Right lung (tissue), 5 donors: ENCODE data around the gene GTPBP3. TPM values are rescaled to one million over a fixed set of nuclear protein-coding genes. Genes with fewer than 3 reads are reported as not detected.

Experiments
- DNase-seq, 2 donors: peaks; one replicate each; pipeline ENCODE4 v3.0.0-alpha.2; 2013
- polyA plus RNA-seq, 5 donors: library from polyadenylated mRNA; unstranded; fragments of 120-200 nt; gene quantifications; one replicate each; pipeline versions ENCODE4 v1.2.1 to v1.2.3, GENCODE V29; 2013; ENCODE audit warnings: inconsistent platforms in 1 of 5, low replicate concordance in 1 of 5; ENCODE audit not compliant: insufficient read length in 5 of 5, insufficient read depth in 1 of 5

Gene GTPBP3
- polyA plus RNA-seq, 5 donors = 18.1 to 29.1 (median 23.0) TPM

DNA sequence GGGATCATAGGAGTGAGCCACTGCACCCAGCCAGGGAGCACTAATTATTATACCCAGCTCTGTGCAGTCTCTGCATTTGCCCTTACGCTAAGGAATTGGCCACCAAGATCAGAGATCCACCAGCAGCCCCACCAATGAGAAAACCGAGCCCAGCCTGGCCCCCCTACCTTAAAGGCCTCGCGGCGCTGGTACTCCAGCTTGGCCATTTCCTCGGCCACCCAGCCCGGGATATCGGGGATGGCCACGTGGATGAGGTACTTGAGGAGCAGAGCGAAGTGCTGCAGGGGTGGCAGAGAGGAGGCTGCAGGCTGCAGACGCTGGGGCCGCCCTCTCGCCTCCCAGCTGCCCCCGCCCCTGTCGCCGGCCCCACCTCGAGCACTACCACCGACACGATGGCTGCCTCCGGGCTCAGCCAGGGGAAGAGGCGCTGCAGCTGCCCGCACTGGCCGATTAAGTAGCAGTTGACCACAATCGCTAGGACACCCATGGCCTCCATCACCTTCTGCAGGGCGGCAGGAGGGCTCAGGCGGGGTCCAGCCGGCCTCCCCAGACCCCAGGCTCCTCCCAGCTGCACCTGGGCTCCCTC, 10.2 kb upstream of the GTPBP3 start:
- DNase-seq = no peak

DNA sequence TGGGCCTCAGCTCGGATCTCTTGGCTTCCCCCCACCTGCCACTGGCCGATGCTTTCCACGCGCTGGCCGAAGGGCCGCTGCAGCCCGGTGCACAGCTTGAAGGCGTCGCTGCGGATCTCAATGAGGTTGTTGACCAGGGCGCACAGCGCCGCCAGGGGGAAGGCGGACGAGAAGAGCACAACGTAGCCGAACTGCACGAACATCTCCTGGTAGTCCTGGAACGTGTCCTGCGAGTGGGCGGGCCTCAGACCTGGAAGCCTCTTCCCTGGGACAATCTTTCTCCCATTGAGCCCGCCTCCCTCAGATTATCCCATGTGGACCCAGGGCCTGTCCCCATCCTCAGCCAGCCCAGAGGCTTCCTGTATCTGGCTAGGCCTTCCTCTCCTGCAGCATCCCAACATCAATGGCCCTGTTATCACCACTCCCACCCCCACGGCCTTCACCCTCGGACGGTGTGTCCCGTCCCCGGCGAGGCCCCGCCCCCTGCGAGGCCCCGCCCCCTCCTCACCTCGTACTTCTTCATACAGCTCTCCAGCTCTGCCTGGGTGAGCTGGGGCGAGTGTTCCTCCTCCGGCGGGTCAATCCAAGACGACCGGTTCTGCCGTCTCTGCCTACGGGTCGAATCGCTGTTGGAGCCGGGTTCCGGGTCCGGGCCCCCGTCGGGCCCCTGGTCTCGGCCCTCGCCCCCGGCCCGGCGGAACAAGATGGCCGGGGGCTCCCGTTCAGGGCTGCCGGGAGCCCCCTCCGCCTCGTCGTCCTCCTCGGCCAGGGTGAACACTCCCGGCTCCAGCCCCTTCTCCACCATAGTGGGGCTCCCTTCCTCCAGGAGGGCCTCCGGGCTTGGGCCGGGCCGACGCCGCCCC, 9.5 kb upstream of the GTPBP3 start:
- peak in 1 of 2 donors; percentile 29 for DNase-seq

DNA sequence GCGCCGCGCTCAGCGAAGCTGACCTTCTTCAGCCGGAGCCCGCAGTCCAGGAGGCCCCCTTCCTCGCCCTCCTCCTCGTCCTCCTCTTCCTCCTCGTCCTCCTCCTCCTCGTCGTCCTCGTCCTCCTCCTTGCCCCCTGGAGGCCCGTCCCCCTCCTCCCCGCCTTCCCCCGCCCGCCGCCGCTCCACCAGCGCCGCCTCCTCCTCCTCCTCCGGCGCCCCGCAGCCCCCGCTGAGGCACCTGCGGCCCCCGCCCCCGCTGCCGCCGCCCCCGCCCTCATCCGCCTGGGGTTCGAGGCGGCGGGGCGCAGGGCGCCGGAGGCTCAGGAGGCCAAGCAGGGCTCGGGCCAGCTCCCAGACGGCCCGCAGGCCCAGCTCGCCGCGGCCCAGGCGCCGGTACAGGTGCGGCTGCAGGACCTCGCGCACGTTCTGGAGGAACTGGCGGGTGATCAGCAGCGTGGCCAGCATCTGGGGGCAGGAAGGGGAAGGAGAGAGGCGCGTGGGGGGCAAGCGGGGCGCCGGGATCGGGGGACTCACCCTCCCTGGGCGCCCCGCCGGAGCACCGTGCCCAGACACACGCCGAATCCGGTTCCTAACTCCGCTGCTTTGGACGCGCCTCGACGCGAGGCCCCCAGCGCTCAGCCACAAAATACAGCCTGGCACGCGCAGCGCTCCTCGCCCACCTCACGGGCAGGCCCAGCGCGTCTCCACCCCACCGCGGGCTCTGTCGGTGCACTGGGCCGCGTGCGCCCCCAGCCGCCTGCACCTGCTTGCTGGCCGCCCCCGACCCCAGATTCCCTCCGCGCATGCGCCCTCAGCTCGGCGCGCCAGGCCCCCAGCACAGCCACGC, 8.6 kb upstream of the GTPBP3 start:
- DNase-seq = no peak

DNA sequence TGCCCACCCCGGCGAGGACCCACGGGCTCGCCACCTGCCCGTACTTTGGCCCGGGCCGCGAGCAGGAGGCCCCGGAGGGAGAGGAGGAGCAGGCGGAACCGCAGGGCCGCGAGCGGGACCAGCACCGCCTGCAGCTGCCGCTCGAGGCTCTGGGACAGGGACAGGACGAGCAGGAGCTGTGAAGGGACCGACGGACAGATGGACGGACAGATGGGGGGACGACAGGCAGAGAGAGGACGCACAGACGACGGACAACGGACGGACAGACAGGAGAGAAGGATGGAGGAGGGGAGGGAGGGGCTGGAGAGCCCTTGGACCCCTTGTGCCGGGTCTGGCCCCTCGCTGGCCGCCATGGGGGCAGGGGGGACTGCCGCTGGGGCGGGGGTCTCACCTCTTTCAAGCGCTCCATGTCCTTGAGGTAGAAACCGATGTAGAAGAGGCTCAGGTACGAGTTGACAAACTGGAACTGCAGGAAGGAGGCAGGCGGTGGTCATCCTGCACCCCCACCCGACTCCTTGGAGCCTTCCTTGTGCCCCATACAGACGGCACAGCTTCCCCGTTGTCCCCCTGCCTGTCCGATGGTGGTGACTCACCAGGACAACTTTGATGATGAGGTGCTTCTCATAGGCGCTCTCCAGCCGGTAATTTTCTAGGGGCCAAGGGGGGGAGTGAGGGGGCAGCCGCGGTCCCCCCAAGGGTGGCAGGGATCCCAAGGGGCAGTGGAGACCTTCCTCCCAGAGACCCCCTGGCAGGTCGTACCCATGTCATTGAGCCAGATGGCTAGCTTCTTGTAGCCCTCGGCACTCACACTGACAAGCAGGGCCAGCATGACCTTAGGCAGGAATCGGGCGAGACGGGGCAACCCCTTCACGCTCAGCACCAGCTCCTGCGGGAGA, 7.7 kb upstream of the GTPBP3 start:
- DNase-seq = no peak

DNA sequence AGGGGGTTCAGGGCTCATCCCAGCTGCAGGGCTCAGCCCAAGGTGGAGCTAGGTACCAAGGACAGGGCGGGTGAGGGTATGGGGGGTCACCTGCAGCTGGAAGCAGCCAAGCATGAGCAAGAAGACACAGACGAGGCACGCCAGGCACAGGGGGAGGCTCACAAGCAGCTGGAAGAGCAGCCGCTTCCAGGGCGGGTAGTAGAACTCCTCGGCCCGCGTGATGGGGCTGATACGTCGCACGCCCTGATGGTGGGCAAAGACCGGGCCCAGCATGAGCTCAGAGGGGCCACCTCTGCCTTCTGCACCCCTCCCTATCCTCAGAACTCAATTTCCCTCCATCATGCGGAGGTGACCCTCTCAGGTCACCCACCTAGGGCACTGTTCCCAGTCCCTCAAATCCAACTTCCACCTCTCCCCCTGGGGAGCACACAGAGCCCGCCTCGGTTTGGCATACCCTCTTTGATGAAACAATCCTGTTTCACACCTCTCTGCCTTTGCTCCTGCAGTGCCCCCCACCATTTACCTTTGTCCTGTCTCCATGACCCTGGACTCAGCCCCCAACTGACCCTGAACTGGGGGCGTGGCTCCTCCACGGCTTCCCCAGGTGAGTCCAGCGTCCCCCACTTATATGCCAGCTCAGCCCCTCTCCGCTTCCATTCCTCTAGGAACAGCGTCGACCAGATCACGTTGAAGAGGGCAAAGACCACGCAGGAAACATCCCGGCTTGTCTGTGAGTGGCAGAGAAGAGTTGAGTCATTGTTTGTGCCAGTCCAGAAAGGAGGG, 6.9 kb upstream of the GTPBP3 start:
- DNase-seq = no peak

DNA sequence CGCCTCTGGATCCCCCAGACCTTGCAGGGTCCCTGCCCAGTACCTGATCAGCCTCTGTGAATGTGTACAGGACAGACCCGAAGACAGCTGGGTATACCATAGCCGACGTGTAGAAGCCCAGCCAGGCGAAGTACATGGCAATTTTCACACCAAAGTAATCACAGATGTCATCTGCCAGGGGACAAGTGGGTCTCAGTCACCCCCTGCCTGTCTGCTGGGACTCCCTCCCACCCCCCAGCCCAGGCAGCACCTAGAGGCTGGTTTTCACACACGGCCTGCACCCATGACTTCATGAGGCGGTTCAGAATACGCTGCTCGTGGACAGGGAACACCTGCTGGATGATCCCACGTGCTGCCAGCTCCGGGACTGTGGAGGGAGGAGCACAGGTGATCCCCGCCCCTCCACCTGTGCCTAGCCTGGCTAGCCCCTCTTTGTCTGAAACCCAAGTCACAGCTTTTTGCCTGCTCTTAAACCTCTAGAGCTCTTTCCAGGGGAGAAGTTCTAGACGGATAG, 6.3 kb upstream of the GTPBP3 start:
- DNase-seq = no peak

DNA sequence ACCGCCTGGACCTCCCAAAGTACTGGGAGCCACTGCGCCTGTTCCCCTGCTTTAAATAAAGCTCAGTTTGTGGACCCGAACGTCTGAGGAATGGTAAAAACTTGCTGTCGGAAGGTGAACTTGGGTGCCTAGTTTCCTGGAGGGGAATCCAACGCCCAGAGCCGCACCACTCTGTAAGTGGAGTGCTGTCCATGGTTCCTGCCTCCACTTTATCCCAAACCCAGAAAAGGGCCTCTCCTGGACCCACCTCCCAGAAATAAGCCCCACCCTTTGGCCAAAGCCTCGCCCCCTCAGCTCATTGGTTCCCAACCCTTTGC, 5.0 kb upstream of the GTPBP3 start:
- DNase-seq = no peak

DNA sequence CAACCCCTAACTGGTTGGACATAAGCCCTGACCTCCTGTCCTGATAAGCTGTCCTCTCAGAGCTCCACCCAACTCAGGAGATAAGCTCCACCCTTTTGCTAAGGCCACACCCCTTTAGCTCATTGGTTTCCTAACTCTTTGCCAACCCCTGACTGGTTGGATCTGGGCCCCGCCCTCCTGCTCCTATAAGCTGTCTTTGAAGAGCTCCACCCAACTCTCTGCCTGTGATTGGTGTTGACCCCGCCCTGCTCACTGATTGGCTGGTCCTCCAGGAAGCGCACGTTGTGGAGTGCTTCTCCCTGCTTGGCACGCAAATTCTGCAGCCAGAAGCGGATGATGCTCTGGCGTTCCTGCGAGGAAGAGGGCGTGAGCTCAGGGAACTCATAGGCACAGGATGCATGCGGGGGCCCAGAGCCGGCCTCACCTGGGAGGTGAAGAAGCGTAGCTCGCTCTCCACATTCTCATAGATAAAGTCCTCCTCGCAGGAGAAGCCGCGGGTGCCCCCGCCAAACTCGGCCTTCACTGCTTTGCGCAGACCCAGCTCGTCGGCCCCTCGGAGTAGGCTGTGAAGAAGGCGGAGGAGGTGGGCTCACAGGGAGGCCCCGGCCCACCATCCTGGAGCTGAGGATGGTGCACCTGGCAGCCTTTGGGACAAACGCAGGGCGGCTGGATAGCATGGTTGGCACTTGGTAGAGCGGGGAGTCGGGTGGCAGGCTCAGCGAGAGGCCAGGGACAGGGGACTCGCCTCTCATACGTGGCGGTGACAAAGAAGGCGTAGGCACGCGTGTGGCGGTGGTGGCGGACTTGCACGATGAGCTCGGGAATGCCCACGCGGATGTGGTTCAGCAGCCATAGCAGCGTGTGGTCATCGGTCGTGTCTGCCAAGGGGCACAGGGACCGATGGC, 4.4 kb upstream of the GTPBP3 start:
- no peak for DNase-seq

DNA sequence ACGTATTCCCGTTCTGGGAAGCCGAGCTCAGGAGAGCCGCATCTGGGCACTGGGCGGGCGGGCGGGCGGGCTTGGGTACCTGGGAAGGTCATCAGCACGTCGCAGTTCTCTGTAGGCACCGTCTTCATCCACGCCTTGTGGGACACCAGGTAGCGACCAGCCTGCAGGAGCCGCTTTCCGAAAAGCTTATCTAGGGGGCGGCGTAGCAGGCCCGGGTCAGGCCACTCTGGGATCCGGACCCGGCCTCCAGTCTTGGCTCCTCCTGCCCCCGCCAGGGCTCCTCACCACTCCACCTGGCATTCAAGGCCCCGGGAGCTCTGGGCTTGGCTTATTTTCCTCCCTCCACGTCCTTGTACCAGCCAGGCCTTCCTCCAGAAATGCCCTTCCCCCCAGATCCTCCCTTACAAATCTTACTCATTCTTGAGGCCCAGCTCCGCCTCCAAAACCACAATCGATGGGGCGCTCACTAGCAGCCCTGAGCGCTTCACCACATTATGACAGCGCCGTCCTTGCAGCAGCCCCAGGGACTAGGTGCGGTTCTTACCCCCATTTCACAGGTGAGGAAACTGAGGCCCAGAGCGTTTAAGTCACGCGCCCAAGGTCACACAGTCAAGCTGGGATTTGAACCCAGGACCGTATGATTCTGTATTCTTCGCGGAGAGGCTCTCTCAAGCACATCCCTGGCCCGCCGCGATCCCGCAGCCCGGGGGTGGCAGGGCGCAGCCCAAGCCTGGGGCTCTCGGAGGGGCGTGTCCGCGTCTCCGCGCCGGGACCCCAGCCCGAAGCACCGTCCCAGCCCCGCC, 3.5 kb upstream of the GTPBP3 start:
- no peak for DNase-seq

DNA sequence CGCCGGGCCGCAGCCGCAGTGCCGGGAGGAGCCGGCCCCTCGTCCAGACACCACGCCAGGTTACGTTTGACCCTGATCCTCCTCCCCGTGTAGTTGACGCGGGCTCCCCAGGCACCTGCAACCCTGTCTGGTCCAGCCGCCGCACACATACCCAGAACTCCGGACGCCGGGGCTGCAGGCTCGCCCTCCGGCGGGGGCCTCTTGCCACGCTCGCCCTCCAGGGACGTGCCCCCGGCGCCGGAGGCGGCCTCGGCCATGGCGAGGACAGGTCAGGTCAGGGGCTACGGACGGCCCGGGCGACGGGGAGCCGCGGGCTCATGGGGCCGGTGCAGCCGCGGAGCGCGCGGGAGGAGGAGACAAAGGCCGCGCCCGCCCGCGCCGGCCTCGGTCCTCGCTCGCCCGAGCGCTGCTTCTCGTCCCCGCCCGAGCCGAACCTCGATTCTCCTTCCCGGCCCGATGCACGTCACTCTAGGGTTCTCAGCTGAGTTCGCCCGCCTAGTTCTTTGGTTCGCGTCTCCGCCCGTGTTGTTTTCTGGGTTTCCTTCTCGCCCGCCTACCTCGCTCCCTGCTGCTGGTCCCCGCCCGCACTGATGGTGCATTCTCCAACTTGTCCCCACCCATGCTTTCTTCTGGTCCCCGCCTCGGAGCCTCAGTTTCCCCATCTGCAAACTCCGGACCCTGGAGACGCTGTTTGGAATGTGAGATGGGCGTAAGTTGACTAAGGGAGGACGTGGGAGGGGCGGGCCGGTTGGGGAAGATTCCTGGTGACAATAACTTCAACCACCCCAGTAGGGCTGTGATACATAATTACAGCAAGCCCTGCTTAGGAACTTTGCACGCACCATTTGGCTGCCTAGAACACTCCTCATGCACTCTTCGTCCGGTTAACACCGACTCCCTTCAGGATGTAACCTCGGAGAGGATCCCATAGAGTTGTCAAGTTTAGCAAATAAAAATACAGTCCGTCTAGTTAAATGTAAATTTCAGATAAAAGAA, 2.6 kb upstream of the GTPBP3 start, which contains the start of gene ANO8:
ANO8 (minus strand) TSS at position 442 of the 996 bp plus-strand sequence; CDS start at position 257, 185 bp downstream.
- DNase-seq = peak; percentile 93 to 98

DNA sequence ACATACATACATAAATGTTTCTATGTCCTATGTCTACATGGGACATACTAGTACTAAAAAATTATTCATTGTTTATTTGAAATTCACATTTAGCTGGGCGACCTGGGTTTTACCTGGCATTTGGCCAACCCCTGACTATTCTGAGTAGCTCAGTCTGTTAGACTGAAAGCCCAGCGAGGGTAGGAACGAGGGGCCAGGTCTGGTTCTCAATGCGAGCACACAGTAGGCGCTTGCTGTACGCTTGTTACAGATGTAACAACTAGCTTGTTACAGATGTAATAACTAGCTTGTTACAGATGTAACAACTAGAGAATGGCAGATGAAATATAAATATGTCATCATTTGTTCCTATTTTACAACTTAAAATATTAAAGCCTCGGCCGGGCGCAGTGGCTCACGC, 1.8 kb upstream of the GTPBP3 start:
- no peak for DNase-seq

DNA sequence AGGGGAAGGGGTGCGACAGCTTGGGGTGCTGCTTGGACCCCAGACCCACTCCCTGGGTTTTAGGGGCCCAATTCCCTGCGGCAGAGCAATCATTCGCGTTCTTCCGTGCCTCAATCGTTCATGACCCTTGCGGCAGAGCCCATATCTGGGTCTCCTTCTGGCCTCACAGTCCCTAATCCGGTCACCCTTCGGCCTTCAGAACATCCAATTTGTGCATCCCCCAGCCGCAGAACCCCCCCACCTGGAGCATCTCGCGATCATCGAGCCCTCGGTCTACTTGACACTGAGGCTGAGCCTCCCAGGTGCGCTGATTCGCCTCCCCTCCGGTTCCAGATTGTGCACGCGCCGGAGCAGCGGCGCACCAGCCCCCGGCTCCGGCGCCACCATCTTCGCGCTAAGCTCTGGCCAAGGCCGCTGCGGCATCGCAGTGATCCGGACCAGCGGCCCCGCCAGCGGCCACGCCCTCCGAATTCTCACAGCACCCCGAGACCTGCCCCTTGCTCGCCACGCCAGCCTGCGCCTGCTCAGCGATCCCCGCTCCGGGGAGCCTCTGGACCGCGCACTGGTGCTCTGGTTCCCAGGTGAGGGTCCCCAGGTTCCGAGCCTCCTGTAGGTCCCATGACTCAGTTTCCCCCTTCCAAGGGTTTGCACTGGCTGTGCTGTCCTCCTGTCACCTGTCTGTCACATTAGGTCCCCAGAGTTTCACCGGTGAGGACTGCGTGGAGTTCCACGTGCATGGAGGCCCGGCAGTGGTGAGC, 501 bp downstream of the GTPBP3 start:
- DNase-seq = no peak

DNA sequence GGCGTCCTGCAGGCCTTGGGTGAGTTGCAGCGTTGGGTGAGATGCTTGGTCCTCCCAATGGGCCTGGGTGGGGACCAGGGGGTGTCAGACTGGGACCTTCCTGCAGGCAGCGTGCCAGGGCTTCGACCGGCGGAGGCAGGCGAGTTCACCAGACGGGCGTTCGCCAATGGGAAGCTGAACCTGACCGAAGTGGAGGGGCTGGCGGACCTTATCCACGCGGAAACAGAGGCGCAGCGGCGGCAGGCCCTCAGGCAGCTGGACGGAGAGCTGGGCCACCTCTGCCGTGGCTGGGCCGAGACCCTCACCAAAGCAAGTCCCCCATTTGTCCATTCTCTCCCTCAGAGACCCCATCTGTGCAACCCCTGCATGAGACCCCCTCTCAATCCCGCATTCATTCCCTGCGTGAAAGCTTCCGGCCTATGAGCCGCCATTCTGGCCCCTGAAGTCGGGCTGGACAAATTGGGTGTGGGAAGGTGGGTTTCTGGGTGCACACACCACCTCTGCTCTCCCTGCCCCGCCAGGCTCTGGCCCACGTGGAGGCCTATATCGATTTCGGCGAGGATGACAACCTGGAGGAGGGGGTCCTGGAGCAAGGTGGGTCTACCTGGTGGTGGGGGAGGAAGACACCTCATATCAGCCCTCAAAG, 1.2 kb downstream of the GTPBP3 start:
- DNase-seq = no peak

DNA sequence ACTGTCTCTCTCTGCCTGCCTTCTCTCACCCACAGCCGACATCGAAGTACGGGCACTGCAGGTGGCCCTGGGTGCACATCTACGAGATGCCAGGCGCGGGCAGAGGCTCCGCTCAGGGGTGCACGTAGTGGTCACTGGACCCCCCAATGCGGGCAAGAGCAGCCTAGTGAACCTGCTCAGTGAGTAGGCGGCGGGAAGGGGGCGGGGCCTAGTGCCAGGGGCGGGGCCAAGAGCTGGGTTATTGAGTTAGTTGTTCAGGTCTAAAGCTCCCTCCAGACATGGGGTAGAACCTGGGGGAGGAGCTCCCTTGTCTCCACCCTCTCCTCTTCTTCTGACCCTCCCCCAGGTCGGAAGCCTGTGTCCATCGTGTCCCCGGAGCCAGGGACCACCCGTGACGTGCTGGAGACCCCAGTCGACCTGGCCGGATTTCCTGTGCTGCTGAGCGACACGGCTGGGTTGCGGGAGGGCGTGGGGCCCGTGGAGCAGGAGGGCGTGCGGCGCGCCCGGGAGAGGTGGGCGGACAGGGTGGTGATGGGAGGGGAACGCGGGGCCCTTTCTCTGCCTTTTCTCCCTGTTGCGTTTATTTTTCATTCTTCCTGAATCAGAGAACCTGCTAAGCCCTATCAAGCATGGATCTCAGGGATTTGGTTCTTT, 1.9 kb downstream of the GTPBP3 start:
- DNase-seq = no peak

DNA sequence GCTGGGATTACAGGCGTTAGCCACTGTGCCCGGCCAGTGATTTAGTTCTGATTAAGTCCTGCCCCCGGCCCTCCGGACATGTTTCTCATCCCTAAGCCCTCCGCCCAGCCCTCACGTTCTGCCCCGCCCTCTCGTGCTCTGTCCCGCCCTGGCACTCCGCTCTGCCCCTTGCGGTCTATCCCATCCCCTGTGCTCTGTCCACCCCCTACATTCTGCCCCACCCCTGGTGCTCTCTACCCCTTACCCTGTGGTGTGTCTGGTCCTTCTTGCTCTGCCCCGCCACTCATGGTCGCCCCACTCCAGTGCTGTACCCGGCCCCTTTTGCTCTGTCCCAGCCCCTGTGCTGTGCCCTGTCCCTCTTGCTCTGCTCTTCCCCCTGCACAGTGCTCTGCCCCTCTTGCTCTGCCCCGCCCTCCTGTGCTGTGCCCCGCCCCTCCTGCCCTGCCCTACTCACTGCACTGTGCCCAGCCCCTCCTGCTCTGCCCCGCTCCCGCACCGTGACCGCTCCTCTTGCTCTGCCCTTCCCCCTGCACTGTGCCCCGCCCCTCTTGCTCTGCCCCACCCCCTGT, 3.0 kb downstream of the GTPBP3 start:
- DNase-seq = no peak
